ENCODE data around the gene SH3RF3. TPM values are rescaled to one million over a fixed set of nuclear protein-coding genes. Genes with fewer than 3 reads are reported as not detected.

Gene SH3RF3
- total and polyA plus RNA-seq, 12 donors: 0.72 to 19.1 (median 12.2) TPM

DNA sequence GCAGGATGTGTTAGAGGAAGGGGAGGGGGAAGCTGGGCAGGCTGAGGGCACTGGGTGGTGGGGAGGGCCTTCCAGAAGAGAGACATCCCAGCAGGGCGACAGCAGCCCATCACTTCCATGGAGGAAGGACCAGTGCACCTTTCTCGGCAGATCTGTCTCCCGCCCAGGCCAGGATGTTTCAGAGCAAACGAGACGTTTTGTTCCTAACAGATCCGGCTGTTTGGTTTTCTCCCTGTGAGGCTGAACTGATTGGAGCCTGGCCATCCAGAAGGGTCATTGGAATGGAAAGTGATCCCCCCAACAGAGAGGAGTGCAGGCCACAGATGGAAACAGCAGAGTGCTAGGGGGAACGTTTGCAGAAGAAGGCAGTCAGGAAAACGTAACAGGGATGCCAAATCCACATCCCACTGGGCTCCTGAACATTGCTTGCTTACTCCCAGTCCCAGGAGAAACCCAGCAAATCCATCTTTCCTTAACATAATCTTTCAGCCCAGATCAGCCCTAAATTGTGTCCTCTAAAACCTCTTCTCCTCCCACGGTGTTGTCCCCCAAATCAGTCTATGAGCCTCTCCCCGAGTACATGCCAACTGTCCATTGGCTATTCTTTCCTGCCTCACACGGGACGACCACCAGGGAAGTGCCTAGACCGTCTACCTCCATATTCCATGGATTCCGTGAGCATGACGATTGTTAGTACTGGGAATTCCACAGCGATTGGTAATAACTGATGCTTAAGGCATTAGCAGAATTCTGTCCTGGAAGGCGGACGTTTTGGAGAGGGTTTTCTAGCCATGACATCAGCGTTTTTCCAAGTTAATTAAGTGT, 357.9 kb downstream of the SH3RF3 start:
- Histone ChIP-seq H3K27ac (no peak overlapping the region), H3K36me3 (replicated peaks in 1 of 2) (peaks cover 0 to 4% of the 10 kb centered on the region in 2 donors), H3K9me3 (replicated peaks in 1 of 3) (no peaks in the 10 kb centered on the region), H3K27me3 (no peaks in the 10 kb centered on the region), H3K4me1 (replicated peaks in 1 of 2) (peaks cover 0 to 18% of the 10 kb centered on the region in 2 donors), H3K4me3 (no peak overlapping the region)
- intact Hi-C loops (cut with DNase I): loop anchor here in 1 of 2 donors (10.0 kb wide), 1 partner anchor 162 kb away; no protein-coding TSS in a partner anchor
- 87 to 94% (median 91%) methylated on average over 19 of the region's 19 CpGs for WGBS, 4 donors
- TF ChIP-seq POLR2A (IDR thresholded peaks at IDR 0.05): no peak
- TF ChIP-seq, protein P1, sequence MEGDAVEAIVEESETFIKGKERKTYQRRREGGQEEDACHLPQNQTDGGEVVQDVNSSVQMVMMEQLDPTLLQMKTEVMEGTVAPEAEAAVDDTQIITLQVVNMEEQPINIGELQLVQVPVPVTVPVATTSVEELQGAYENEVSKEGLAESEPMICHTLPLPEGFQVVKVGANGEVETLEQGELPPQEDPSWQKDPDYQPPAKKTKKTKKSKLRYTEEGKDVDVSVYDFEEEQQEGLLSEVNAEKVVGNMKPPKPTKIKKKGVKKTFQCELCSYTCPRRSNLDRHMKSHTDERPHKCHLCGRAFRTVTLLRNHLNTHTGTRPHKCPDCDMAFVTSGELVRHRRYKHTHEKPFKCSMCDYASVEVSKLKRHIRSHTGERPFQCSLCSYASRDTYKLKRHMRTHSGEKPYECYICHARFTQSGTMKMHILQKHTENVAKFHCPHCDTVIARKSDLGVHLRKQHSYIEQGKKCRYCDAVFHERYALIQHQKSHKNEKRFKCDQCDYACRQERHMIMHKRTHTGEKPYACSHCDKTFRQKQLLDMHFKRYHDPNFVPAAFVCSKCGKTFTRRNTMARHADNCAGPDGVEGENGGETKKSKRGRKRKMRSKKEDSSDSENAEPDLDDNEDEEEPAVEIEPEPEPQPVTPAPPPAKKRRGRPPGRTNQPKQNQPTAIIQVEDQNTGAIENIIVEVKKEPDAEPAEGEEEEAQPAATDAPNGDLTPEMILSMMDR (IDR thresholded peaks at IDR 0.05): no peak
- no peak for DNase-seq

DNA sequence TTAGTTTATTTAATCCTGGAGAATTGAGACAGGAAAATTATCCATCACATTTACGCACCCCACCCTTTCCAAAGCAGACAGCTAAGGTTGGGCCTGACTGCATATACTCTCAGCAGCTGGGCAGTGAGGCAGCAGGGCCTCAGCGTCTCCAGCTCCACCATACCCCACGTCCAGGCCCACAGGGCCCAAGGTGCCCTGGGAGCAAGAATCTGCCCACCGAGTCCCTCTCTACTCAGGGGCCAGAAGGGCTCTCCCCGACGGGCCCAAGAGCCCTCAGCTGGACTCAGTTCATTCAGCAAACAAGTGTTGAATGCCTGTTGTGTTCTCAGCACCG, 358.5 kb downstream of the SH3RF3 start:
- no peak for TF ChIP-seq POLR2A (IDR thresholded peaks at IDR 0.05)
- TF ChIP-seq, protein P1 (IDR thresholded peaks at IDR 0.05): no peak
- no peaks in the 10 kb centered on the region for H3K9me3 ChIP-seq (replicated peaks in 1 of 3)
- H3K36me3 ChIP-seq (replicated peaks in 1 of 2): peaks cover 0 to 5% of the 10 kb centered on the region in 2 donors
- H3K27ac ChIP-seq: no peak overlapping the region
- DNase-seq: no peak
- intact Hi-C loops (cut with DNase I): loop anchor here in 1 of 2 donors (10.0 kb wide), 1 partner anchor 163 kb away; no protein-coding TSS in a partner anchor
- H3K4me1 ChIP-seq (replicated peaks in 1 of 2): peaks cover 0 to 12% of the 10 kb centered on the region in 2 donors
- no peaks in the 10 kb centered on the region for H3K27me3 ChIP-seq
- WGBS, 4 donors: 89 to 93% (median 90%) methylated on average over 5 to 7 of the region's 7 CpGs
- no peak overlapping the region for H3K4me3 ChIP-seq

DNA sequence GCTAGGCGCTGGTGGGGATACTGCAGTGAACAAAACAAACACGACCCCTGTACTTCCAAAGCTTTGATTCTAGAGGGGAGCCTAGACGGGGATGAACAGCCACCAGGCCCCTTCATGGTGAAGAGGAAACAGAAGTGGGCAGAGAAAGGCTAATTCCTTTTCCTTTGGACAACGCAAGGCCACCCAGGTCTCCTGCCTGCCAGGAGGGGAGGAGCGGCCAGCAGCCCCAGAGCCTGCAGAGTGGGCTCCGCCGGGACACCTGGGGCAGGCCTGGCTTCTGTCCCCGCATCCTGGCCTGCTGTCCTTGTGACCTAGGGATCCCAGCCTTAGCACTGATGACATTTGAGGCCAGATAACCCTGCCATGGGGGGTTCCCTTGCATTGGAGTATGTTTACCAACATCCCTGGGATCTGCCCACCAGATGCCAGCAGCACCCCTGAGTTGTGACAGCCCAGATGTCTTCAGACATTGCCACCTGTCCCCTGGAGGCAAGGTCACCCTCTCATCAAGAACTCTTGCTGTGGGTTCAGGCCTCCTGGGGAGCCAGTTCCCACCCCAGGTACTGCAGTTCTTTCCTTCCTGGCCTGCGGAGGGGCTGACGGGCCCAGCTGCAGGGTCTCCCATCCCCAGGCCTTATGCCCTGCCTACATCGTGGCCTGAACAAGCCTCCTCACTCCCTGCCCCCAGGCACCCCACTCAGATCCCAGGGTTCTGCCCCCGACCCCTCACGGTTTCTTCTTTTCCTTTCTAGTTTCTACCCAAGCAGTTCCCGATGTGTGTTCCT, 359.1 kb downstream of the SH3RF3 start:
- DNase-seq: no peak
- H3K4me1 ChIP-seq (replicated peaks in 1 of 2): peaks cover 0 to 6% of the 10 kb centered on the region in 2 donors
- WGBS, 4 donors: 91 to 94% (median 92%) methylated on average over 10 to 14 of the region's 14 CpGs
- peaks cover 0 to 9% of the 10 kb centered on the region in 2 donors for H3K36me3 ChIP-seq (replicated peaks in 1 of 2)
- no peak overlapping the region for H3K4me3 ChIP-seq
- TF ChIP-seq, protein P1 (IDR thresholded peaks at IDR 0.05): no peak
- TF ChIP-seq POLR2A (IDR thresholded peaks at IDR 0.05): no peak
- H3K9me3 ChIP-seq (replicated peaks in 1 of 3): no peaks in the 10 kb centered on the region
- H3K27ac ChIP-seq: no peak overlapping the region
- intact Hi-C loops (cut with DNase I): loop anchor here in 1 of 2 donors (10.0 kb wide), 1 partner anchor 163 kb away; no protein-coding TSS in a partner anchor
- H3K27me3 ChIP-seq: no peaks in the 10 kb centered on the region

DNA sequence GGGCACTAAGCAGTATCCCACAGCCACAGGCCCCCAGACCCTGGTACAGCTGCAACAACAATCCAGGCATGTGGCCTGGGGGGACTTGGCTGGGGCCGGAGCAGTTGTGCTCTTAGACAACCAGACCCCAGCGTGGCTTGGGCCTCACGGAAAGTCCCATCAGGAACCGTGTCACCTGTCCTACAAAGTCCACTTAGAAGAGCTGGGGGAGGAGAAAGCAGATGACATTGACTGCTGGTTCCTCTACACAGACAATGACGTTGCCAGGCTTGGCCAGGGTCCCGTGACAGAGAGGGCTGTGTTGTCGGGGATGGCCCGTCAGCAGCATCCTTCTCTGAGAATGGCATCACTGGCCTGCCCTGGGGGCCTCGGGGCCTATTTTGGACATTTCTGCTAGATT, 360.3 kb downstream of the SH3RF3 start:
- TF ChIP-seq, protein P1 (IDR thresholded peaks at IDR 0.05): no peak
- no peak for TF ChIP-seq POLR2A (IDR thresholded peaks at IDR 0.05)
- intact Hi-C loops (cut with DNase I): loop anchor here in 1 of 2 donors (10.0 kb wide), 1 partner anchor 164 kb away; no protein-coding TSS in a partner anchor
- no peak for DNase-seq
- H3K27me3 ChIP-seq: no peaks in the 10 kb centered on the region
- no peaks in the 10 kb centered on the region for H3K9me3 ChIP-seq (replicated peaks in 1 of 3)
- WGBS, 4 donors: 94 to 98% (median 96%) methylated on average over 7 to 9 of the region's 9 CpGs
- H3K4me3 ChIP-seq: no peak overlapping the region
- no peaks in the 10 kb centered on the region for H3K4me1 ChIP-seq (replicated peaks in 1 of 2)
- no peak overlapping the region for H3K27ac ChIP-seq
- H3K36me3 ChIP-seq (replicated peaks in 1 of 2): peaks cover 0 to 9% of the 10 kb centered on the region in 2 donors

All from adrenal gland (tissue), 12 donors.